ENCODE measurements around the gene KBTBD12.

- TF ChIP-seq POLR2A (IDR thresholded peaks at IDR 0.05; ENCODE audit: low read depth, low read length) = no peak
- TF ChIP-seq POLR2AphosphoS5 (IDR thresholded peaks at IDR 0.05; ENCODE audit: low read depth, low read length) = no peak
Measured at GRCh38 chr3:127955728-127956127, 40.7 kb downstream of the KBTBD12 start.

All from GM12891 (cell line).